HG02981 (cell line): ENCODE results near the gene PI4KA.
"Not testable (repeated sequence)": the region's sequence is repeated elsewhere in the genome, so short reads cannot be mapped to it uniquely, and the experiment has no call there.

Source experiments
- ATAC-seq: cut with Tn5 transposase; IDR thresholded peaks from one replicate; pipeline ENCODE4 v1.9.1; 2021; ENCODE audit warnings: mild to moderate bottlenecking, moderate library complexity; ENCODE audit not compliant: unreplicated experiment

The PI4KA gene

GRCh38 chr22:20858615-20859416, at the start of gene PI4KA, which contains the start of gene SNAP29:
TSS of gene PI4KA (minus strand) at chr22:20858811. CDS start at chr22:20858725, 86 bp downstream.
TSS of gene SNAP29 (plus strand) at chr22:20859007. CDS start at chr22:20859111, 104 bp downstream.
- peak; percentile 84 for ATAC-seq

DNA sequence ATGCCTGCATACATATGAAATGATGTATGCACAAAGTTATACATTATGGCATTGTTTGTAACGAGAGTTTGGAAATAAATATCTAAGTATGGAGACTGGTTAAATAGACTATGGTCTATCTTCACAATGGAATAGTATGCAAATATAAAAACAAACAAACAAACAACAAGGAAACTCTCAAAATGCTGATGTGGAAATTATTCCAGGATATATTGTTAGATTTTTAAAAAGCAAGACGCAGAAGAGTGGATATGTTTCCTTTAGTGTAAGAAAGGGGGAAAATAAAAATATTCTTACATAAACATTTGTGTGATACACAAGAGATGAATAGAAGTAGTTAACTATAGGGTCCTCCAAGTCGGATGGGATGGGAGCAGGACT, 47.8 kb upstream of the PI4KA start:
- no peak for ATAC-seq

- no peak for ATAC-seq
These were observed 47.1 kb upstream of the PI4KA start for GRCh38 chr22:20905415-20906386.

GRCh38 chr22:20904980-20905355, 46.4 kb upstream of the PI4KA start:
- ATAC-seq: no peak

DNA sequence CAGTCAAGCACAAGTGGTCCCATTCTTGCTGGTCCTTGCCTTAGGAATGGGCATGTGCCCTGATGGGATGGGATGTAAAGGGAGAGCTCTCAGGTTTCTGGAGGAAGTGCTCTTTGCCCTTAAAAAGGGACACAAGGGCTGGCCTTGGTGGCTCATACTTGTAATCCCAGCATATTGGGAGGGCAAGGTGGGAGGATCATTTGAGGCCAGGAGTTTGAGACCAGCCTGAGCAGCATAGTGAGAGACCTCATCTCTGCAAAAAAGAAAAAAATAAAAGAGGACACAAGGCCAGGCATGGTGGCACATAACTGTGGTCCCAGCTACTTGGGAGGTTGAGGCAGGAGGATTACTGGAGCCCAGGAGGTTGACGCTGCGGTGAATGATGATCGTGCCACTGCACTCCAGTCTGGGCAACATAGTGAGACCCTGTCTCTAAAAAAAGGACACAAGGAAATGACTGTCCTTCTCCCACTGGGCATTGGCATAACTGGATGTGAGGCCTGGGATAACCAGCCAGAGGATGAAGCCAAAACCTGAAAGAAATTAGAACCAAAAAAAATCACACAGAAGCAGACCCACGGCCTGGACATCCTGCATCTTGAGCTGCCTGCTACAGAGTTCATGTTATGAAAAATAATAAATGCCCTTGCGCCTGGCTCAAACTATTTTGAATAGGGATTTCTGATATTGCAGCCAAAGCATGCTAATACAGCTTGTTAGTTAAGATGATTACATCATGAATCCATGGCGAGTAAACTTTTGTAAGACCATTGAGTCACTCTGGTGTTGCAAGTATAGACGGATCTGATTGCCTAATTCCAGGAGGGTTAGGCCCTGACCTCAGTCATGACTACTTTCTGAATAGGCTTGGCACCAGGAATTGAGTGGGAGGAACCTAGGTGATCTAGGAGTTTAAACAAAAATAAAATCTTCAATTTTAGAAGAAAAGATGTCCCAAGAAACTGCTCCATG, 45.7 kb upstream of the PI4KA start:
- ATAC-seq: no peak

DNA sequence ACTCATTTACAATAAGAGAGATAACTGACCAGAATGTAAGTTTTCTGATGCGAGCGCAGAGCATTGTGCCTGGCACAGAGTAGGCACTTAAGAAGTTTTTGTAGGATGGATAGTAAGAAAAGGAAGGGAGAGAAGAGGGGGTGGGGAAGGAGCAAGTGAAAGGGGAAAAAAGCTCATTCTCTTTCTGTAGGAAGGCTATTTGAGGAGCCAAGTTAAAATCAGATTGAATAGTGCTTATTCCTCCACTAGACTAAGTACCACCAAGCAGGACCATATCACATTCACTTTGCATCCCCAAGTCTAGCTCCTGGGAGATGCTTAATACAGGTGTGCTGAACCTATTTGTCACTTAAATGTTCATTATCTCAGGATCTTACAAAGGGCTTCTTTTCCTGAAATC, 44.5 kb upstream of the PI4KA start:
- no peak for ATAC-seq

- not testable (repeated sequence) for ATAC-seq
These were observed 42.8 kb upstream of the PI4KA start for GRCh38 chr22:20901093-20902033.

DNA sequence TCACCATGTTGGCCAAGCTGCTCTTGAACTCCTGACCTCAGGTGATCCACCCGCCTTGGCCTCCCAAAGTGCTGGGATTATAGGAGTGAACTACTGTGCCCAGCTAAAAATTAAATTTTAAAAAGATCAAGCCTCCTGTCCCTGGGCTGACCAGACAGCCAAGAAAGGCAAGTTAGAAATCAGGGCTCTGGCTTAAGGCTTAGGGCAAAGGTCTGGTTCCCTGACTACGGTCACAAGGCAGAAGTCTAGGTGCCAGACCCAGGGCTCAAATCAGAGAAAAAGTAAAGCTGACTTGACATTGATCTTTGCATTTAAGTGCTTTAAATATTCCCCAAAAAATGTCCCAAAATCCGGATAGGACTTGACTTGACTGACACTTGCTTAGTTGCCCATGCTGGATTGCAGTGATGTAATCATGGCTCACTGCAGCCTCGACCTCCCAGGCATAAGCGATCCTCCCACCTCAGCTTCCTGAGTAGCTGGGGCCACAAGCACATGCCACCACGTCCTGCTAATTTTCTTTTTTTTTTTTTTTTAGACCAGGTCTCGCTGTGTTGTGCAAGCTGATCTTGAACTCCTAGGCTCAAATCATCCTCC, 41.3 kb upstream of the PI4KA start:
- ATAC-seq: no peak

DNA sequence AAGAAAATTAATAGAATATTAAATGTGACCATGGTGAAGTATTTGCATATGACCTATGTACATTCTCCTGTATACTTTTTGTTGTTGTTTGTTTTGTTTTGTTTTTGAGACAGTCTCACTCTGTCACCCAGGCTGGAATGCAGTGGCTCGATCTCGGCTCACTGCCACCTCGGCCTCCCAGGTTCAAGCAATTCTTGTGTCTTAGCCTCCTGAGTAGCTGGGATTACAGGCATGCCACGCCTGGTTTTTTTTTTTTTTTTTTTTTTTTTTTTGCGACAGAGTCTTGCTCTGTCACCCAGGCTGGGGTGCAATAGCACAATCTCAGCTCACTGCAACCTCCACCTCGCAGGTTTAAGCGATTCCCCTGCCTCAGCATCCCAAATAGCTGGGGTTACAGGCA, 39.1 kb upstream of the PI4KA start:
- not testable (repeated sequence) for ATAC-seq

DNA sequence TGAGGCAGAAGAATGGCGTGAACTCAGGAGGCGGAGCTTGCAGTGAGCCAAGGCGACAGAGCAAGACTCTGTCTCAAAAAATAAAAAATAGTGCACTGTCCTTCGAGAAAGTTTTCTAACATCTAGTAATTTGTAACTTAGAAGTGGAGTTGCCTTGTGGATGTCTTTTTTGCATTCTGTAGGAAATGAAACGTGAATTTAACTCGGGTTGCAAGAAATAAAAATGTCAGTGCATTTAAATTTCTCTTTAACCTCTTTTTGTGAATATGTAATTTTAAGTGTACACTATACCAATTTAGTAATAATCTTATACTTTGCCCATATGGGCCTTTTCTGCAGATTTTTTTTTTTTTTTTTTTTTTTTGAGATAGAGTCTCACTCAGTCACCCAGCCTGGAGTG, 32.4 kb upstream of the PI4KA start:
- no peak for ATAC-seq

GRCh38 chr22:20889904-20890540, 31.4 kb upstream of the PI4KA start:
- no peak for ATAC-seq

GRCh38 chr22:20889025-20889704, 30.6 kb upstream of the PI4KA start:
- no peak for ATAC-seq

GRCh38 chr22:20887375-20887774, 28.8 kb upstream of the PI4KA start:
- ATAC-seq: no peak

DNA sequence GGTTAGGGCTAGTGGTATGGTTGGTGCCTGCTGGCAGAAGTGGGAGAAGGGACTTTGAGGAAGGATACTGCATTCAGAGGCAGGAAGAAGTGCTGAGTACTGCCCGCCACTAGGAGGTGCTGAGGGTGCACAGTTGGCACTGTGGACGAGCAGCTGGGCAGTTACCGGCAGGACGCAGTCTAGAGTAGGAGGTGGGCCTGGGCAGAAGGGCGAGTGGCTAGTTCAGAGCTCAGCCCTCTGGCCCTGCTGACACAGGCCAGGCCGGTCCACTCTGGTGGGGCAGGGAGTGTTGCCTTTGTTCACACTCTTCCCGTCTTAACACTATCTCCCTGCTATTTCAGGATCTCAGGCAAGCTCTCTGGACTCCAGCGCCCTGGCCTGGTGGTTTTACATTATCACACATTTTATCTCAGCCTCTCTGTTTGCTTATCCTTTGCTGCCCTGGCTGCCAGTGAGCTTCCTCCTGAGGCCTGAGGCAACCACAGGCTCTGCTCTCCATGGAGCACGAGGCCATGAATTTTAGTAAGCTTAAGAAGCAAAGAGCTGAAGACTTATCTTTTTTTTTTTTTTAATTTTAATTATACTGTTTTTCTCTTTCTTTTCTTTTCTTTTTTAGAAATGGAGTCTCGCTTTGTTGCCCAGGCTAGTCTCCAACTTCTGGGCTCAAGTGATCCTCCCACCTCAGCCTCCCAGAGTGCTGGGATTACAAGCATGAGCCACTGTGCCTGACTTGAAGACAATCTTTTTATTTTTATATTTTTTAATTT, 27.1 kb upstream of the PI4KA start:
- no peak for ATAC-seq

DNA sequence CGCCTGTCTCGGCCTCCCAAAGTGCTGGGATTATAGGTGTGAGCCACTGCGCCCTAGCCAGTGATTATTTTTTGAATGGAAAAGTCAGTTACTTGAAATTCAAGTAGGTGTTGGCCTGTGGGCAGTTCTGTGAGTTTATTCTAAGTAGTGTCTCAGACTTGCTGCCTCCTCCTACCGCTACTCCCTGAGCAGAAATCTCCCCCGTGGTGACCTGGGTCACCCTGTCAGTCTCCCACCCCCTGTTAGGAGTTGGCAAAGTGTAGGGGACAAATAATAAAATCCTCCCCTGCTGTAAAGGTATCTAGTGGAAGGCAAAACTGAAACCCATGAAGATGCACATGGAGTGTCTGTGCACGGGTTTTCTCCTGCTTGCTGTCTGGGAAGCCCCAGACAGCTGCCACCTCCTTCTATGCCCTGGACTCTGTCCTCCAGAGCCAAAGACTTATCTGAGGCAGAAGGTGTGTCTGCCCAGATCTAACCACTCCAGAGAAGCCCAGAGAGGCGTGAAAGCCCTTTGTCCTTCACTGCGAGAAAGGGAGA, 26.5 kb upstream of the PI4KA start:
- ATAC-seq: no peak

GRCh38 chr22:20884454-20884853, 25.8 kb upstream of the PI4KA start:
- no peak for ATAC-seq

GRCh38 chr22:20882855-20883254, 24.2 kb upstream of the PI4KA start:
- ATAC-seq: no peak
